Dermis microvascular lymphatic vessel endothelial cell (primary cell): ENCODE data around the gene CFAP45. TPM values are rescaled to one million over a fixed set of nuclear protein-coding genes. Genes with fewer than 3 reads are reported as not detected.
"Not testable (repeated sequence)": the region's sequence is repeated elsewhere in the genome, so short reads cannot be mapped to it uniquely, and the experiment has no call there.

Experiments
- DNase-seq, 2 donors: peaks; one replicate each; pipeline versions ENCODE4 v3.0.0 to v3.0.0-alpha.2; 2010; ENCODE audit warnings: low read depth in 2 of 2
- total RNA-seq: library from RNA; depleted of rRNA; stranded (reverse); fragments of >200 nt; gene quantifications from 2 replicates; pipeline ENCODE4 v1.2.1, GENCODE V29; 2014

CFAP45 gene
- total RNA-seq, 1 donor from 2014 or later: 0.51 TPM

DNA sequence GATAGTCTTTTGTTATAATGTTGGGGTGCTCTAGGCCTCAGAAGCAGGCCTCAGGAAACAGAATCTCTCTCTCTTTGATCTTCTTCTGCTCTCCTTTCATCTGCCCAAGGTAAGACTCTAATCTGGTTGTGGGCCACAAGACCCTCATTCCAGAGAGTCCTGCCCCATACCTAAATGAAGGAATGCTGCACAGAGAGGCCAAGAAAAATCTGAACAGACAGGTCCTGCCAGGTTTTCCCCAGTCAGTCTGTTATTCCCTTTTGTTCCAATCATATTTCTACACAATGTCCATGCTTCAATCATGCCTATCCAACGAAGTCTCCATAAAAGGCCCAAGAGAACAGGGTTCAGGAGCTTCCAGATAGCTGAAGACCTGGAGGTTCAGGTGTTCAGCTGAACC lies 7.0 kb upstream of the CFAP45 start:
- no peak for DNase-seq

DNA sequence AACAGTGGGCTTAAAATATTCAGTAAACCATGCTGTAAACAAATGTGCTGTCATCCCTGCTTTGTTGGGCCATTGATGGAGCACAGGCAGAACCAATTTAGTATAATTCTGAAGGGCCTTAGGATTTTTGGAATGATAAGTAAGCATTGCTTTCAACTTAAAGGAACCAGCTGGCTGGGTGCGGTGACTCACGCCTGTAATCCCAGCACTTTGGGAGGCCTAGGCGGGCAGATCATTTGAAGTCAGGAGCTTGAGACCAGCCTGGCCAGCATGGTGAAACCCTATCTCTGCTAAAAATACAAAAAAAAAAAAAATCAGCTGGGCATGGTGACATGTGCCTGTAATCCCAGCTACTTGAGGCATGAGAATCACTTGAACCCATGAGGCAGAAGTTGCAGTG lies 4.1 kb upstream of the CFAP45 start:
- DNase-seq: not testable (repeated sequence)

DNA sequence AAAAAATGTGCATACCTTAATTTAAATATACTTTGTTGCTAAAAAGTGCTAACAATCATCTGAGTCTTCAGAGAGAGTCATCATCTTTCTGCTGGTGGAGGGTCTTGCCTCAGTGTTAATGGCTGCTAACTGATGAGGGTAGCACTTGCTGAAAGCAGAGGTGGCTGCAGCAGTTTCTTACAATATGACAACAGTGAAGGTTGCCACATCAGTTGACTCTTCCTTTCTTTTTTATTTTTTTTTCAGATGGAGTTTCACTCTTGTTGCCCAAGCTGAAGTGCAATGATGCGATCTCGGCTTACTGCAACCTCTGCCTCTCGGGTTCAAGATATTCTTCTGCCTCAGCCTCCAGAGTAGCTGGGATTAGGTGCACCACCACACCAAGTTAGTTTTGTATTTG lies 2.6 kb upstream of the CFAP45 start:
- DNase-seq: no peak

- DNase-seq: no peak
Observed at GRCh38 chr1:159900755-159901360, 893 bp upstream of the CFAP45 start.

DNA sequence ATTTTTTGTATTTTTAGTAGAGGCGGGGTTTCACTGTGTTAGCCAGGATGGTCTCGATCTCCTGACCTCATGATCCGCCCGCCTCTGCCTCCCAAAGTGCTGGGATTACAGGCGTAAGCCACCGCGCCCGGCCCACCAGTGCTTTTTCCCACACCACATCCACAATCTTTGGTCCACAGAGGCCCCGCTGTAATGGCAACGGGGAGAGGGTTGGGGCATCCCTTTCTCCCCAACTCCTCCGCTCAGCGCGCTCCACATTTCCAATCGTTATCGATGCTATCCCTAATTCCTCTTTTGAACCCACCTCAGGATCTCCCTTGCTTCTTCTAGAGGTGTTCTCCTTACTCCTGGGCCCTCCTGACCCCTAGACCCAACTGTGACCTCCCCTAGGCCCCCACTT lies 331 bp downstream of the CFAP45 start:
- not testable (repeated sequence) for DNase-seq

- no peak for DNase-seq
Observed at GRCh38 chr1:159898527-159898926, 1.4 kb downstream of the CFAP45 start.

DNA sequence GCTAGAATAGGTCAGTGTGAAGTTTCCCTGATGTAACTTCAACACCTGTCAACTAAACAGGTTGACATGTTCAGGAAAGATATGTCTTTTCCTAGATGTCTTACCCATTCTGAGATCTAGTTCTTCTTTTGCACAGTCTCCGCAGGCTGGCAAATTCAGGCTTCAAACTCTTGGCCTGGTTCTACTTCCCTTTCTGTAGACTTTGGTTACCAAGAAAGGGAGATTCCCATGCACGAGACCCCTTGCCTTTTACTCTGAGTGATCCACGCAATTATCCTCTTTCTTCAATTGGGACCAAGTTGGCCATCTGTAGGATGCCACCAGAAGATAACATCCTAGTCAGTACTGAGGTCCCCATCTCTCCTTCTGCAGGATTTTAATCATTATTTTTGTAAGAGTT lies 2.0 kb downstream of the CFAP45 start:
- DNase-seq: no peak

DNA sequence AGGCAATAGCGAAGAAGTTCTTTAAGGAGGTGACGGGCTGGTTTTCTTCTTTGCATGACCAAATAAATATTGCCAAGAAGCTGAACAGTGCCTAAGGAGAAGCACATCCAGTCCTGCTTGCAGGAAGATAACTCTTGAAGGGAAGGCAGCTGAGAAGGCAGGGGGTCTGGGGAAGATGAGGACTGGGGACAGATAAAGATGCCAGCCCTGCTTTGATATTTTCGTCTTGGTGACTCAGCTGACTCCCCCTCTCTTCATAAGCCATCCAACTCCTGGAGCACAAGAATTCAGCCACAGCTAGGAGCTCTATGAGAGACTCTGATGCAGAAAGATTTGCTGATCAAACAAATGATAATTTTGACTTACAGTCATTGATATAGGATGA lies 3.4 kb downstream of the CFAP45 start:
- DNase-seq: no peak

GRCh38 chr1:159895836-159896545 lies 4.0 kb downstream of the CFAP45 start:
- no peak for DNase-seq

- DNase-seq: no peak
Observed at GRCh38 chr1:159895286-159895685, 4.7 kb downstream of the CFAP45 start.

- DNase-seq: no peak
Observed at GRCh38 chr1:159892944-159893343, 7.0 kb downstream of the CFAP45 start.

DNA sequence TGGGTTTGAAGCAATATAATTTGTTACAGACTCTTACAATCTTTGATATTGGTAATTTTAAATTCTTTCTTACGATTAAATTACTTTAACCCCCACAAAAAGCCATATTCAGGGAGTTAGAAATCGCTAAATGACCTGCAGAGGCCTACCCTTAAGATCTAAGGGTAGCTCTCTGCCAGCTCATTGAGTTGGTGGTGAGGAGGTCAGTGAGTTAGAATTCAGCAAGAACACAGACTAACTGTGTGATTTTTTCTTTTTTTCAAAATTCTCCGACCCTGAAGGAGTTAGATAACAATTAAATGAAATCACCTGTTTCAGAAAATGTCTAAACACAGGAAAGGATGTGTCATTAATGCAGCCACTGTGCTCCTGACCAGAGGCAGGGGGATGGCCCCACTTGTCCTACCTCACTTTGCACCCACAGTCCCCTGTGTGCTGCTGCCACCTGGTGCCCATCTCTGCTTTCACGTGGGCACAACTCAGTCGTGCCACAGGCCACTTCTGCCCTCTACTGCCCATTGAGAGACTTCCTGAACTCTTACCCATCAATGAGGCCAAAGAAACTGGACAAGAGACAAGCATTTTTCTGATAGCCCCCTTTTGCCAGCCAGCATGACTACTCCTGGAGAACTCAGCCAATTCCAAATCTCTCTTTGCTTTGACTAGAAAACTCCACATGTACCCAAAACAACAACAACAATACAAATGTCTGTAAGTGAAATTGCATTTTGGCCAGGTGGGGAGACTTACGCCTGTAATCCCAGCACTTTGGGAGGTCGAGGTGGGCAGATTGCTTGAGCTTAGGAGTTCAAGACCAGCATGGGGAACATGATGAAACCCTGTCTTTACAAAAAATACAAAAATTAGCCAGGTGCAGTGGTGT lies 8.4 kb downstream of the CFAP45 start:
- peak; percentile 71 to 92 for DNase-seq

DNA sequence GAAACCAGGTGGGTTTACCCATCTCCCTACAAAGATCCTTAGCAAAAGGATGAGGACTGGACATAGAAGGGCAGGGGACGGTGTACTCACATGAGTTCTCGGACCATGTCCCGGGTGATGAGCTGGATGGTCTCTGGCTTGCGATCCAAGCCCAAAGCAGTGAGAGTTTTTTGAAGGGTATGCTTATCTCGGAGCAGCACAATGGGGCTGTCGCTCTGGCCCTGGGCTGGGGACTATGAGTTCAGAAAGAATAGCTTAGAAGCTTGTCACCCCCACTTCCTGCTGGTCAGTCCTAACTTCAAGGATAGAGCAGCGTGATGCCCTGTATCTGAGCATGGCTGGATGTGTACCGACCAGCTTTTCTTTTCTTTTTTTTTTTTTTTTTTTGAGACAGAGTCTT lies 9.6 kb downstream of the CFAP45 start:
- no peak for DNase-seq

DNA sequence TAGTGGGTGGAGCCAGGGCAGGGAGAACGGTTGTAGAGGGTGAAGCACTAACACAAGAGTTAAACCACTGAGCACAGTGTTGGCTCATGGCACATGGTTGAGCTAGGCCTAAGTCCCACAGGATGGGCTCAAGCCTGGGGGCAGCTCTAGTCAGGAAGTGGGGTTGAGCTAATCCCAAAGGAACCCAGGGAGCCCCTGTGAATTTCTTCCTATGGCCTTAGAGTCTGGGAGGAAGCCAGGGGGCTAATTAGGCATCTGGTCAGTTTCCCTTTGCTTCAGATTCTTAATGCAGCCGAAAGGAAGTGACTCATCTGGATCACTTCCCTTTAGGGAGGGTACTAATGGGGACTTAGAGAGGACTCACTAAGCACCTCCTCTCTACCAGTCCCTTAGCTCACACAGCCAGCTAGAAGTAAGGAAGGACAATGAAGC lies 10.1 kb downstream of the CFAP45 start:
- peak in 1 of 2 donors; percentile 88 for DNase-seq

DNA sequence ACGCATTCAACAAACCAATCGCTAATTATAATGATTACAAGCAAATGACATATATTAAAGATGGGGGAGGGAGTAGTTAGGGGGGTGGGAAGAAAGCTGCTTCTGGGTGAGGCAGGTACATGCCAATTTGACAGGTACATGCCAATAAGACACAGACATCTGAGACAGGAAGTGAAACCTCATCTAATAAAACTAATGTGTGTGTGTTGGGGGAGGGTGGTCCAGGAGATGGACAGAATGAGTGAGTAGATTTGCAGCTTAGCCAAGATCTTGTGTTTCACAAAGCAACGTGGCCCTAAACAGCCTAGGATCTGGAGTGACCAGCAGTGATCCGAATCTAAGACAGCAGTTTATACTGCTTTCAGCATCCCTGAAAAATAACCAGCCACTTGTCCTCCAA lies 10.8 kb downstream of the CFAP45 start:
- DNase-seq: no peak

- no peak for DNase-seq
Observed at GRCh38 chr1:159884296-159884695, 15.7 kb downstream of the CFAP45 start.

GRCh38 chr1:159883134-159883533 lies 16.8 kb downstream of the CFAP45 start:
- no peak for DNase-seq

- DNase-seq: peak in 1 of 2 donors; percentile 25
Observed at GRCh38 chr1:159882527-159882862, 17.5 kb downstream of the CFAP45 start.

- DNase-seq: peak in 1 of 2 donors; percentile 95
Observed at GRCh38 chr1:159881622-159882526, 18.1 kb downstream of the CFAP45 start.

DNA sequence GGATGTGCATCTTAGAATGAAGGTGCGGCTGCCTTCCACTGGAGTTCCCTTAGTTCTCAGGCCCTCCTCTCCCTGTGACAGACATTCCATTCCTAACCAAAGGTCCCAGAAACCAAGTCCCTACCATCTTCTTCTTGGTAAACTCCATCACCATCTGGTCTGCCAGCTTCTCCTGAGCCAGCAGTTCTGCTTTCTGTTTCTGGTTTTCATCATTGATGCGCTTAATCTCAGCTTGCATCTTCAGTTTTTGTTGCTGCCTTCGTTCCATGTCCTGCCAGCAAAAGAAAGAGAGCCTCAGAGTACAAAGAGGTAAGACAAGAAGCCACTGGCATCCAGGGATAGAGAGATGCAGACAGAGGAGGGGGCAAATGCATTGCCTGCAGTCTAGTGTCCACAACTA lies 19.5 kb downstream of the CFAP45 start:
- DNase-seq: no peak

GRCh38 chr1:159879977-159880376 lies 20.0 kb downstream of the CFAP45 start:
- DNase-seq: no peak
